DOHH2 (cell line): Measurements from ENCODE around the gene SV2C.

Source experiments
- EZH2phosphoT487 ChIP-seq: fragments of 200-600 bp; sonication (generic); IDR thresholded peaks from 2 replicates; pipeline ENCODE4 v1.6.1; 2017; ENCODE audit warnings: borderline replicate concordance, mild to moderate bottlenecking, antibody characterized with exemption, low read length, moderate library complexity, mixed read lengths
- TF ChIP-seq, protein P1 (sequence below): fragments of 200-600 bp; sonication (generic); IDR thresholded peaks from one replicate; pipeline ENCODE4 v1.5.1; 2014; ENCODE audit warnings: antibody characterized with exemption, mild to moderate bottlenecking, low read depth, low read length; ENCODE audit not compliant: poor library complexity, severe bottlenecking

- TF ChIP-seq, protein P1, sequence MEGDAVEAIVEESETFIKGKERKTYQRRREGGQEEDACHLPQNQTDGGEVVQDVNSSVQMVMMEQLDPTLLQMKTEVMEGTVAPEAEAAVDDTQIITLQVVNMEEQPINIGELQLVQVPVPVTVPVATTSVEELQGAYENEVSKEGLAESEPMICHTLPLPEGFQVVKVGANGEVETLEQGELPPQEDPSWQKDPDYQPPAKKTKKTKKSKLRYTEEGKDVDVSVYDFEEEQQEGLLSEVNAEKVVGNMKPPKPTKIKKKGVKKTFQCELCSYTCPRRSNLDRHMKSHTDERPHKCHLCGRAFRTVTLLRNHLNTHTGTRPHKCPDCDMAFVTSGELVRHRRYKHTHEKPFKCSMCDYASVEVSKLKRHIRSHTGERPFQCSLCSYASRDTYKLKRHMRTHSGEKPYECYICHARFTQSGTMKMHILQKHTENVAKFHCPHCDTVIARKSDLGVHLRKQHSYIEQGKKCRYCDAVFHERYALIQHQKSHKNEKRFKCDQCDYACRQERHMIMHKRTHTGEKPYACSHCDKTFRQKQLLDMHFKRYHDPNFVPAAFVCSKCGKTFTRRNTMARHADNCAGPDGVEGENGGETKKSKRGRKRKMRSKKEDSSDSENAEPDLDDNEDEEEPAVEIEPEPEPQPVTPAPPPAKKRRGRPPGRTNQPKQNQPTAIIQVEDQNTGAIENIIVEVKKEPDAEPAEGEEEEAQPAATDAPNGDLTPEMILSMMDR: no peak
- TF ChIP-seq EZH2phosphoT487: no peak
Observed at GRCh38 chr5:76269259-76269931, 186.2 kb downstream of the SV2C start.
